HCT116 (cell line): ENCODE data around the gene PTS. TPM values are rescaled to one million over a fixed set of nuclear protein-coding genes. Genes with fewer than 3 reads are reported as not detected.

Experiments used
- ATAC-seq: fragments of 200-7000 bp; cut with Tn5 transposase; 2 replicates; pipeline ENCODE4 v1.9.1; 2020; ENCODE audit warnings: mild to moderate bottlenecking, moderate library complexity
- BruUV-seq: library from RNA; stranded (reverse); fragments of 400-500 nt; replicated peaks from 2 replicates; lab custom pipeline; 2021; lab: Mats Ljungman, UMichigan
- CTCF ChIA-PET: fragments of 300-600 bp; sonication (Branson Sonifier 250); formaldehyde crosslinking; loops from one replicate; lab custom pipeline; 2021; ENCODE audit warnings: antibody characterized with exemption; lab: Charles Lee
- POLR2A ChIA-PET: fragments of 300-600, 350-600 bp; sonication (Branson Sonifier 250); formaldehyde crosslinking; loops from one replicate; lab custom pipeline; 2021; ENCODE audit warnings: antibody characterized with exemption; lab: Charles Lee
- RAD21 ChIA-PET, 2 experiments: fragments of 300-600 bp; sonication (Branson Sonifier 250); formaldehyde crosslinking; loops; one replicate each; lab custom pipeline; 2023; ENCODE audit warnings: low total read pairs in 2 of 2; ENCODE audit not compliant: uncharacterized antibody in 2 of 2, unreplicated experiment in 2 of 2, low non-redundant PET in 1 of 2; lab: Charles Lee
- DNase-seq: peaks from one replicate; pipeline ENCODE4 v3.0.0-alpha.2; 2010; ENCODE audit warnings: low read depth, low spot score
- H2AFZ ChIP-seq: fragments of 200-600 bp; shearing (Covaris generic), sonication (generic); 2 replicates; pipeline ENCODE4 v1.6.1; 2017; ENCODE audit warnings: low read depth, mixed run types, mixed read lengths, antibody characterized with exemption, low read length; ENCODE audit not compliant: poor library complexity, severe bottlenecking
- H3K27ac ChIP-seq: 2 replicates; pipeline ENCODE4 v1.5.1; 2012; ENCODE audit warnings: low read depth, low read length
- H3K27me3 ChIP-seq: fragments of 200-600 bp; sonication (generic); 2 replicates; pipeline ENCODE4 v1.6.1; 2016; ENCODE audit warnings: mixed run types, low read length, mixed read lengths; ENCODE audit not compliant: insufficient read depth
- H3K36me3 ChIP-seq, 2 experiments: fragments of 200-500 bp in 1 of 2; fragments of 200-600 bp in 1 of 2; sonication (Bioruptor generic) in 1 of 2; sonication (generic) in 1 of 2; 2 replicates each; pipeline versions ENCODE4 v1.5.1 to v1.6.1; 2014 to 2016; ENCODE audit warnings: low read length in 2 of 2, inconsistent platforms in 1 of 2, mixed read lengths in 1 of 2, mixed run types in 1 of 2; ENCODE audit not compliant: insufficient read depth in 2 of 2, control insufficient read depth in 1 of 2
- H3K4me1 ChIP-seq, 2 experiments: fragments of 200-600 bp in 1 of 2; sonication (generic) in 1 of 2; 2 replicates each; pipeline versions ENCODE4 v1.5.1 to v1.6.1; 2012 to 2017; ENCODE audit warnings: low read length in 2 of 2, inconsistent platforms in 1 of 2, mild to moderate bottlenecking in 1 of 2, mixed read lengths in 1 of 2, mixed run types in 1 of 2, moderate library complexity in 1 of 2; ENCODE audit not compliant: insufficient read depth in 2 of 2, control insufficient read depth in 1 of 2
- H3K4me2 ChIP-seq: fragments of 200-600 bp; sonication (generic); 2 replicates; pipeline ENCODE4 v1.6.1; 2017; ENCODE audit warnings: mixed run types, low read length, mixed read lengths
- H3K4me3 ChIP-seq, 2 experiments: fragments of 200-600 bp in 1 of 2; sonication (generic) in 1 of 2; replicated peaks in 1 of 2; 2 replicates each; pipeline ENCODE4 v1.5.1; 2011 to 2016; ENCODE audit warnings: low read length in 2 of 2, control low read depth in 1 of 2, low read depth in 1 of 2, mild to moderate bottlenecking in 1 of 2, mixed read lengths in 1 of 2, mixed run types in 1 of 2
- H3K79me2 ChIP-seq: fragments of 200-600 bp; sonication (generic); 2 replicates; pipeline ENCODE4 v1.6.1; 2017; ENCODE audit warnings: mild to moderate bottlenecking, mixed run types, low read length, moderate library complexity, mixed read lengths; ENCODE audit not compliant: insufficient read depth
- H3K9ac ChIP-seq: fragments of 200-600 bp; sonication (generic); 2 replicates; pipeline ENCODE4 v1.6.1; 2016; ENCODE audit warnings: low read length, mixed read lengths
- H3K9me2 ChIP-seq: fragments of 200-600 bp; sonication (generic), shearing (Covaris generic); 2 replicates; pipeline ENCODE4 v1.6.1; 2017; ENCODE audit warnings: mixed run types, mild to moderate bottlenecking, moderate library complexity; ENCODE audit not compliant: insufficient read depth
- H3K9me3 ChIP-seq, 2 experiments: fragments of 200-500 bp in 1 of 2; fragments of 200-600 bp in 1 of 2; sonication (Bioruptor generic) in 1 of 2; sonication (generic) in 1 of 2; 2 replicates each; pipeline ENCODE4 v1.6.1; 2014 to 2017; ENCODE audit warnings: low read length in 2 of 2, mixed read lengths in 2 of 2, inconsistent platforms in 1 of 2, low read depth in 1 of 2, mild to moderate bottlenecking in 1 of 2, mixed run types in 1 of 2, moderate library complexity in 1 of 2; ENCODE audit not compliant: control insufficient read depth in 1 of 2, insufficient read depth in 1 of 2
- H4K20me1 ChIP-seq: fragments of 200-600 bp; sonication (generic), shearing (Covaris generic); 2 replicates; pipeline ENCODE4 v1.6.1; 2017; ENCODE audit warnings: mixed run types, mild to moderate bottlenecking, moderate library complexity; ENCODE audit not compliant: insufficient read depth
- CTCF ChIP-seq, 3 experiments: fragments of 200-600 bp in 1 of 3; sonication (generic) in 1 of 3; IDR thresholded peaks in 2 of 3; conservative IDR thresholded peaks in 1 of 3; 2 replicates each; pipeline ENCODE4 v1.5.1; 2012 to 2017; ENCODE audit warnings: low read depth in 2 of 3, low read length in 2 of 3, antibody characterized with exemption in 1 of 3, borderline replicate concordance in 1 of 3, control low read depth in 1 of 3, mild to moderate bottlenecking in 1 of 3, mixed read lengths in 1 of 3, mixed run types in 1 of 3, moderate library complexity in 1 of 3; ENCODE audit not compliant: insufficient read depth in 1 of 3
- JUND ChIP-seq: IDR thresholded peaks from 2 replicates; pipeline ENCODE4 v1.6.1; 2012
- MAX ChIP-seq: IDR thresholded peaks from 2 replicates; pipeline ENCODE4 v1.6.1; 2012
- RAD21 ChIP-seq: IDR thresholded peaks from 2 replicates; pipeline ENCODE4 v1.6.1; 2012; ENCODE audit warnings: low read depth, mild to moderate bottlenecking
- YY1 ChIP-seq: IDR thresholded peaks from 2 replicates; pipeline ENCODE4 v1.6.1; 2011; ENCODE audit warnings: low read length, low read depth, moderate library complexity, mild to moderate bottlenecking; ENCODE audit not compliant: insufficient replicate concordance; ENCODE audit errors: extremely low read depth
- ZBTB33 ChIP-seq: IDR thresholded peaks from 2 replicates; pipeline ENCODE4 v1.6.1; 2011; ENCODE audit warnings: mild to moderate bottlenecking, low read length, moderate library complexity; ENCODE audit not compliant: insufficient replicate concordance; ENCODE audit errors: extremely low read depth
- intact Hi-C: fragments of 100-400 bp; cut with micrococcal nuclease; formaldehyde crosslinking; loops from 2 replicates; pipeline ENCODE4 v1.10.0; 2022
- total RNA-seq: library from RNA; stranded (reverse); gene quantifications from one replicate; pipeline ENCODE4 v1.2.1, GENCODE V29; 2021; ENCODE audit not compliant: unreplicated experiment

The PTS gene
- total RNA-seq, 1 experiment from 2014 or later, result 45.7 TPM

- no peak overlapping the region for H3K9ac ChIP-seq
- H3K36me3 ChIP-seq, result no peaks in the 10 kb centered on the region
- no peak overlapping the region for H2AFZ ChIP-seq
- RAD21 ChIA-PET, result interaction anchor here in 1 of 2 experiments (0.6 to 1.6 kb wide), 2 partner anchors 60 to 293 kb away, joined by 3 to 7 read pairs; no protein-coding TSS in a partner anchor
- no peaks in the 10 kb centered on the region for H3K9me2 ChIP-seq
- intact Hi-C loops, result loop anchor here (1.0 to 5.0 kb wide), 6 partner anchors 61 to 1069 kb away; no protein-coding TSS in a partner anchor
- no peak overlapping the region for H3K27ac ChIP-seq
- H3K79me2 ChIP-seq, result no peaks in the 10 kb centered on the region
- POLR2A ChIA-PET, result interaction anchor here (1.0 kb wide), 1 partner anchor 133 kb away, joined by 3 read pairs; the partner anchor contains the start of genes SDHD and TIMM8B
- no peak overlapping the region for H3K4me2 ChIP-seq
- peak; percentile 100 for ATAC-seq
- CTCF ChIA-PET, result interaction anchor here (0.8 to 3.4 kb wide), 10 partner anchors 57 to 1070 kb away, joined by 3 to 73 read pairs (median 4); no protein-coding TSS in a partner anchor
- no peaks in the 10 kb centered on the region for H3K4me1 ChIP-seq
- H3K27me3 ChIP-seq, result no peaks in the 10 kb centered on the region
- no peak overlapping the region for H3K4me3 ChIP-seq
- TF ChIP-seq ZBTB33 (no peak), YY1 (no peak), JUND (no peak), RAD21 (peak; percentile 93), MAX (no peak), CTCF (IDR thresholded peaks at IDR 0.05 in 2 of 3, conservative IDR thresholded peaks at IDR 0.05 in 1 of 3; ENCODE audit: borderline replicate concordance in 1 of 3, insufficient read depth in 1 of 3, low read depth in 2 of 3, low read length in 2 of 3) (peak; percentile 57 to 85 (median 77))
- TF ChIP-seq, all 23 proteins: peak for 2
- DNase-seq, result peak; percentile 71
- BruUV-seq, result no TSS peak
- H4K20me1 ChIP-seq, result no peaks in the 10 kb centered on the region
- H3K9me3 ChIP-seq, result no peaks in the 10 kb centered on the region
Measured at GRCh38 chr11:112219476-112220232, 6.6 kb upstream of the PTS start.
